GM13976 (cell line): ENCODE results near the gene TRAPPC12.

Experiments
- DNase-seq: peaks from one replicate; pipeline ENCODE4 v3.0.0; 2012; ENCODE audit warnings: low spot score
- in situ Hi-C: fragments of 300-500 bp; cut with MboI; formaldehyde crosslinking; loops from one replicate; pipeline ENCODE4 v1.12.0; 2022; ENCODE audit warnings: low sequenced_read_pairs, mixed read lengths, inconsistent platforms; ENCODE audit not compliant: unreplicated experiment
- TF ChIP-seq, protein P1 (sequence below): IDR thresholded peaks from 2 replicates; pipeline ENCODE4 v1.5.1; 2012; ENCODE audit warnings: borderline replicate concordance, mild to moderate bottlenecking; ENCODE audit not compliant: insufficient read depth; ENCODE audit errors: extremely low read depth, missing control alignments, control extremely low read depth

The TRAPPC12 gene

DNA sequence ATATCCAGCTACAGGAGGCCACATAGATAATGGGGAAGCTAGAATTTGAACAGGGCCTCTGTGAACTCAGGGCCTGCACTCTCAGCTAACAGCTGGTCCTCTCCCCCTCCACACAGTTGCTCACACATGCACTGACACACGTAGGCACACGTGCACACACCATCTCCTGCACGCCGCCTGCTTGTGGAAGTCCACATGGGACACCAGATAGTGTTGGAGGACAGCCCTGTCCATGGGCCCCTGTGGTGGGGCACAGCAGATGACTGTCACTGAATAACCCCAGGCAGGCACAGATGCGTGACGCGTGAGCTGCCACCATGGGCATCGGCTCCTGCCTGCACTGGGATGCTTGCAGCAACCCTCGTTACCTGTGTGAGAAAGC is 87.0 kb downstream of the TRAPPC12 start:
- TF ChIP-seq, protein P1, sequence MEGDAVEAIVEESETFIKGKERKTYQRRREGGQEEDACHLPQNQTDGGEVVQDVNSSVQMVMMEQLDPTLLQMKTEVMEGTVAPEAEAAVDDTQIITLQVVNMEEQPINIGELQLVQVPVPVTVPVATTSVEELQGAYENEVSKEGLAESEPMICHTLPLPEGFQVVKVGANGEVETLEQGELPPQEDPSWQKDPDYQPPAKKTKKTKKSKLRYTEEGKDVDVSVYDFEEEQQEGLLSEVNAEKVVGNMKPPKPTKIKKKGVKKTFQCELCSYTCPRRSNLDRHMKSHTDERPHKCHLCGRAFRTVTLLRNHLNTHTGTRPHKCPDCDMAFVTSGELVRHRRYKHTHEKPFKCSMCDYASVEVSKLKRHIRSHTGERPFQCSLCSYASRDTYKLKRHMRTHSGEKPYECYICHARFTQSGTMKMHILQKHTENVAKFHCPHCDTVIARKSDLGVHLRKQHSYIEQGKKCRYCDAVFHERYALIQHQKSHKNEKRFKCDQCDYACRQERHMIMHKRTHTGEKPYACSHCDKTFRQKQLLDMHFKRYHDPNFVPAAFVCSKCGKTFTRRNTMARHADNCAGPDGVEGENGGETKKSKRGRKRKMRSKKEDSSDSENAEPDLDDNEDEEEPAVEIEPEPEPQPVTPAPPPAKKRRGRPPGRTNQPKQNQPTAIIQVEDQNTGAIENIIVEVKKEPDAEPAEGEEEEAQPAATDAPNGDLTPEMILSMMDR: no peak
- in situ Hi-C loops: no loop called here
- DNase-seq: no peak

GRCh38 chr2:3466966-3467365 is 87.5 kb downstream of the TRAPPC12 start:
- in situ Hi-C loops: no loop called here
- DNase-seq: no peak
- TF ChIP-seq, protein P1: no peak

GRCh38 chr2:3467654-3468053 is 88.2 kb downstream of the TRAPPC12 start:
- no peak for DNase-seq
- TF ChIP-seq, protein P1: no peak
- in situ Hi-C loops: no loop called here

DNA sequence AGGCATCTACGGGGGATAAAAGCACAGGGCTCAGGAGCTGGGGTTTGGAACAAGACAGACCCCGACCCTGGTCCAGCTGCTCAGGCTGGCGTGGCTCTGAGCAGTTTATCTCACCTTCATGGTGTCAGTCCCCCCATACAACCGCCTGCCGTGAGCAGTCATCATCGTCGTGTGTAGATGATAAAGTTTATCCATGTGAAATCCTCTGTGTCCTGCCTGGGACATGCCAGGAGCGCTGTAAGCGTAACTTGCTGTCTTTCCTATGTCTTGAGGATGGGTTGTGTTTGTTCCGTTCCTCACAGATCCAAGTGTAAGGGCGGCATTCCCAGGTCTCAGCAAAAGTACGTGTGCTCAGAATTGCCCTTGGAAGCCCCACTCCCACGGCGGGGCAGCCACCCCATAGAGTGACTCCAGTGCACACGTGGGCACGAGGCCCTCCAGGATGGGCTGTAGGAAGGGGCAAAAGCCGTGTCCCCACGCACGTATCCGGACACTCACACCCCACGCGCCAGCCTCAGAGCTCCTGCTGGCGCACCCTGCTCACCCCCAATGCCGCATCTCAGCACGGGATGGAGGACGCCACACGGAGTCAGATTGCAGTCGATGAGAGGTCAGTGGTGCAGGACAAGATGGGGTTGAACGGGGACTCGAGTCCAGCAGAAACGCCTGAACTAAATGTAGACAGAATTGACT is 88.9 kb downstream of the TRAPPC12 start:
- TF ChIP-seq, protein P1: no peak
- DNase-seq: no peak
- in situ Hi-C loops: no loop called here

DNA sequence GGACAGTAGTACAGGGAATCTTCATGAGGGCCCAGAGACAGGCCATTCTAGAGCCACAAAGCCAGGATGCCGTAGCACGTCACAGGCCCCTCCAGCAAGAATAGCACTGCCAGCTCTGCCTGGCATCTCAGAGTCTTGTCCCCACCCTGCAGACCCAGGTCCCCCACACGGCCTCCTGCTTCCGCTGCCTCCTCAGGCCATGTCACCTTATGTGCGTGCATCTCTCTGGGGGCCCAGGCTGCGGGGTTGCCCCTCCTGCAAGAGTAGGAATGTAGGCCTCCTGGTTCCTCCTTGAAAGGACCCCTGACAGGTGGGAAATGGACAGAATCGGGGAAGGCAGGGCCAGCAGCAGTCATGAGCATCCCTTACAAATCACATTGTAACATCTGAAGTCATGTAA is 90.0 kb downstream of the TRAPPC12 start:
- in situ Hi-C loops: no loop called here
- TF ChIP-seq, protein P1: no peak
- DNase-seq: no peak

DNA sequence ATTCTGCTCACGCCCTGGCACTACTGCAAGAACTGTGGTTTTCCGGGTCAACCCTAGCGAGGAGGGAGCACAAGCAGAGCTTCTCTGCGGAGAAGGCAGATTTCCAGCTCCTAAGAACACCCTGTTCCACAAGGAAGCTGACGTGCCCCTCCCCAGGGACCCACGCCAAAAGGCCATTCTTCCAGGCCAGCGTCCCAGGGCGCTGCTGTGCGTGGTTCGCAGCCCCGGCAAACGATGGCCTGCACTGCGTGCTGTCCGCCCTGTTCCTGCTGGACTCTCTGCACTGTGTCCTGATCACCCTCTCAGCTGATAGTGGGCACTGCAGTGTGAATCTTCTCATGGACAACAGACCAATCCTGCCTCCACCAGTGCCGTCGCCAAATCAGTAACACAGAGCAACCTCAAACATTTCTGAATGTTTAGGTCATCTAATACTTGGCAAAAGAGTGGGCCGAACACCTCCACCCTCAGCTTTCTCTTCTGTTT is 90.7 kb downstream of the TRAPPC12 start:
- DNase-seq: no peak
- in situ Hi-C loops: no loop called here
- TF ChIP-seq, protein P1: no peak
